ENCODE measurements around the gene NEK4.

GRCh38 chr3:52670621-52671521, 99.9 kb downstream of the NEK4 start:
- TF ChIP-seq CTCF (IDR thresholded peaks at IDR 0.05; ENCODE audit: low read length) (no peak), EZH2phosphoT487 (IDR thresholded peaks at IDR 0.05; ENCODE audit: low read length) (no peak), EZH2 (optimal IDR thresholded peaks at IDR 0.05; ENCODE audit: low read depth, low read length) (no peak)

All from MM.1S (cell line).